H9 (cell line): ENCODE measurements around the gene ZFP28. TPM values are rescaled to one million over a fixed set of nuclear protein-coding genes. Genes with fewer than 3 reads are reported as not detected.

Experiments
- DNase-seq: peaks from one replicate; pipeline ENCODE4 v3.0.0-alpha.2; 2017
- H2AFZ ChIP-seq: one replicate; pipeline ENCODE4 v1.6.1; 2013; ENCODE audit warnings: mild to moderate bottlenecking, low read length, control low read depth, moderate library complexity
- H2AK5ac ChIP-seq: 2 replicates; pipeline ENCODE4 v1.6.1; 2013; ENCODE audit warnings: low read length, control low read depth, mixed read lengths; ENCODE audit not compliant: insufficient read length
- H2BK120ac ChIP-seq: one replicate; pipeline ENCODE4 v1.6.1; 2013; ENCODE audit warnings: low read depth, mild to moderate bottlenecking, low read length, control low read depth, inconsistent platforms; ENCODE audit not compliant: poor library complexity, severe bottlenecking
- H2BK12ac ChIP-seq: 2 replicates; pipeline ENCODE4 v1.6.1; 2013; ENCODE audit warnings: low read length, control low read depth, mixed read lengths, low read depth; ENCODE audit not compliant: insufficient read length
- H2BK15ac ChIP-seq: 2 replicates; pipeline ENCODE4 v1.6.1; 2013; ENCODE audit warnings: low read depth, low read length, control low read depth
- H2BK20ac ChIP-seq: one replicate; pipeline ENCODE4 v1.6.1; 2013; ENCODE audit warnings: low read depth, mild to moderate bottlenecking, low read length, control low read depth, inconsistent platforms; ENCODE audit not compliant: poor library complexity, severe bottlenecking
- H2BK5ac ChIP-seq: 2 replicates; pipeline ENCODE4 v1.6.1; 2013; ENCODE audit warnings: low read length, control low read depth, mixed read lengths; ENCODE audit not compliant: insufficient read length
- H3K14ac ChIP-seq: 2 replicates; pipeline ENCODE4 v1.6.1; 2013; ENCODE audit warnings: low read length, control low read depth; ENCODE audit not compliant: insufficient read depth
- H3K18ac ChIP-seq: 2 replicates; pipeline ENCODE4 v1.6.1; 2013; ENCODE audit warnings: low read depth, mild to moderate bottlenecking, mixed read lengths, low read length, control low read depth; ENCODE audit not compliant: insufficient read length
- H3K23ac ChIP-seq: 2 replicates; pipeline ENCODE4 v1.6.1; 2013; ENCODE audit warnings: low read length, control low read depth, mixed read lengths, low read depth; ENCODE audit not compliant: insufficient read length
- H3K23me2 ChIP-seq: 2 replicates; pipeline ENCODE4 v1.6.1; 2013; ENCODE audit warnings: low read depth, mild to moderate bottlenecking, mixed read lengths, low read length, control low read depth; ENCODE audit not compliant: insufficient read length, poor library complexity, severe bottlenecking
- H3K27ac ChIP-seq: 2 replicates; pipeline ENCODE4 v1.5.1; 2013; ENCODE audit warnings: low read length, control low read depth, mixed read lengths, low read depth; ENCODE audit not compliant: insufficient read length
- H3K27me3 ChIP-seq: 2 replicates; pipeline ENCODE4 v1.6.1; 2013; ENCODE audit warnings: low read length, control low read depth, inconsistent platforms; ENCODE audit not compliant: insufficient read depth
- H3K4ac ChIP-seq: 2 replicates; pipeline ENCODE4 v1.6.1; 2013; ENCODE audit warnings: low read depth, mild to moderate bottlenecking, control low read depth, inconsistent platforms, low read length, moderate library complexity
- H3K4me1 ChIP-seq: 2 replicates; pipeline ENCODE4 v1.6.1; 2013; ENCODE audit warnings: low read length, control low read depth, inconsistent platforms; ENCODE audit not compliant: insufficient read depth
- H3K4me2 ChIP-seq: 2 replicates; pipeline ENCODE4 v1.6.1; 2013; ENCODE audit warnings: low read length, control low read depth, mixed read lengths; ENCODE audit not compliant: insufficient read length, insufficient read depth
- H3K56ac ChIP-seq: 2 replicates; pipeline ENCODE4 v1.6.1; 2013; ENCODE audit warnings: low read depth, mild to moderate bottlenecking, mixed read lengths, low read length, control low read depth; ENCODE audit not compliant: insufficient read length
- H3K79me1 ChIP-seq: 2 replicates; pipeline ENCODE4 v1.6.1; 2013; ENCODE audit warnings: low read depth, mild to moderate bottlenecking, moderate library complexity, low read length, control low read depth, inconsistent platforms; ENCODE audit not compliant: insufficient read depth, poor library complexity, severe bottlenecking
- H3K79me2 ChIP-seq: 2 replicates; pipeline ENCODE4 v1.6.1; 2013; ENCODE audit warnings: low read length, control low read depth, inconsistent platforms; ENCODE audit not compliant: insufficient read depth
- H3K9ac ChIP-seq: 2 replicates; pipeline ENCODE4 v1.6.1; 2013; ENCODE audit warnings: low read length, control low read depth, mixed read lengths; ENCODE audit not compliant: insufficient read length; ENCODE audit errors: extremely low read depth
- H3K9me3 ChIP-seq: one replicate; pipeline ENCODE4 v1.6.1; 2013; ENCODE audit warnings: low read depth, low read length, inconsistent platforms; ENCODE audit not compliant: control insufficient read depth
- H3T11ph ChIP-seq: one replicate; pipeline ENCODE4 v1.6.1; 2013; ENCODE audit warnings: mild to moderate bottlenecking, low read length, control low read depth, inconsistent platforms
- H4K20me1 ChIP-seq: one replicate; pipeline ENCODE4 v1.6.1; 2013; ENCODE audit not compliant: control insufficient read depth, insufficient read length, insufficient read depth
- H4K5ac ChIP-seq: 2 replicates; pipeline ENCODE4 v1.6.1; 2013; ENCODE audit warnings: low read depth, mild to moderate bottlenecking, mixed read lengths, low read length, control low read depth; ENCODE audit not compliant: insufficient read length
- H4K8ac ChIP-seq: replicated peaks from 2 replicates; pipeline ENCODE4 v1.6.1; 2013; ENCODE audit warnings: low read length, control low read depth, mixed read lengths, low read depth; ENCODE audit not compliant: insufficient read length
- H4K91ac ChIP-seq: 2 replicates; pipeline ENCODE4 v1.6.1; 2013; ENCODE audit warnings: low read depth, mild to moderate bottlenecking, moderate library complexity, mixed read lengths, low read length, control low read depth; ENCODE audit not compliant: insufficient read length
- H3K27ac Mint-ChIP-seq, 3 experiments: 2 replicates in 2 of 3; 3 replicates in 1 of 3; pipeline ENCODE4 v1.8.0; 2020 to 2021; ENCODE audit warnings: mixed read lengths in 3 of 3, mild to moderate bottlenecking in 1 of 3, moderate library complexity in 1 of 3
- H3K27me3 Mint-ChIP-seq: 2 replicates; pipeline ENCODE4 v1.8.0; 2021; ENCODE audit warnings: low read depth, mild to moderate bottlenecking, moderate library complexity, mixed read lengths
- H3K36me3 Mint-ChIP-seq, 3 experiments: 2 replicates in 2 of 3; 3 replicates in 1 of 3; pipeline ENCODE4 v1.8.0; 2020 to 2021; ENCODE audit warnings: low read depth in 3 of 3, mixed read lengths in 3 of 3; ENCODE audit not compliant: insufficient read depth in 1 of 3
- H3K4me1 Mint-ChIP-seq, 2 experiments: 2 replicates each; pipeline ENCODE4 v1.8.0; 2020; ENCODE audit warnings: mixed read lengths in 2 of 2
- H3K4me3 Mint-ChIP-seq, 2 experiments: 2 replicates in 1 of 2; 3 replicates in 1 of 2; pipeline ENCODE4 v1.8.0; 2020 to 2021; ENCODE audit warnings: mild to moderate bottlenecking in 2 of 2, mixed read lengths in 2 of 2, moderate library complexity in 1 of 2
- H3K9me3 Mint-ChIP-seq, 2 experiments: 2 replicates in 1 of 2; 3 replicates in 1 of 2; pipeline ENCODE4 v1.8.0; 2020; ENCODE audit warnings: mild to moderate bottlenecking in 2 of 2, mixed read lengths in 2 of 2, moderate library complexity in 1 of 2
- CTCF ChIP-seq: fragments of 200-600 bp; sonication (generic); conservative IDR thresholded peaks from 3 replicates; pipeline ENCODE4 v1.8.0; 2021; ENCODE audit warnings: antibody characterized with exemption, mild to moderate bottlenecking
- WGBS: extraction: QIAGEN DNeasy Blood & Tissue Kit; methylation state at CpG from one replicate; pipeline ENCODE4 v1.1.7; 2013; ENCODE audit warnings: missing lambda C conversion rate, low lambda C conversion rate, mixed read lengths; ENCODE audit not compliant: insufficient read length; ENCODE audit errors: extremely low coverage; 5-methylcytosine and 5-hydroxymethylcytosine counted together
- total RNA-seq: library from RNA; stranded (reverse); gene quantifications from 2 replicates; pipeline ENCODE4 v1.2.1, GENCODE V29; 2021

The ZFP28 gene
- total RNA-seq, 1 experiment from 2014 or later: 3.8 TPM

- H3K4me3 Mint-ChIP-seq: no peak overlapping the region
- WGBS: no CpG with 5 or more reads among the region's 2 CpGs
- peaks cover 3% of the 10 kb centered on the region for H3K27me3 Mint-ChIP-seq
Measured at GRCh38 chr19:56562766-56563165, 24.0 kb downstream of the ZFP28 start.

More at GRCh38 chr19:56562766-56563165, 24.0 kb downstream of the ZFP28 start:
- no peak overlapping the region for H3K9ac ChIP-seq
- H3K36me3 Mint-ChIP-seq: peaks cover 8 to 37% (median 24%) of the 10 kb centered on the region in 3 experiments
- H2AK5ac ChIP-seq: no peak overlapping the region
- no peak overlapping the region for H3K27ac Mint-ChIP-seq
- H4K8ac ChIP-seq: no peak overlapping the region
- H3K27ac ChIP-seq: no peak overlapping the region
- H3K9me3 Mint-ChIP-seq: peaks cover 77 to 84% of the 10 kb centered on the region in 2 experiments
- H3K79me1 ChIP-seq: no peaks in the 10 kb centered on the region
- H2BK5ac ChIP-seq: no peak overlapping the region
- no peak overlapping the region for H3K4ac ChIP-seq
- no peak overlapping the region for H3K23ac ChIP-seq
- H3K23me2 ChIP-seq: no peaks in the 10 kb centered on the region
- H3K56ac ChIP-seq: no peak overlapping the region
- no peaks in the 10 kb centered on the region for H4K20me1 ChIP-seq
- no peak overlapping the region for H4K5ac ChIP-seq
- no peaks in the 10 kb centered on the region for H3K79me2 ChIP-seq
- H2AFZ ChIP-seq: no peak overlapping the region
- no peak for TF ChIP-seq CTCF
- H3K27me3 ChIP-seq: no peaks in the 10 kb centered on the region
- H3K4me2 ChIP-seq: no peak overlapping the region
- no peak overlapping the region for H2BK20ac ChIP-seq
- no peaks in the 10 kb centered on the region for H3K4me1 ChIP-seq
- no peak overlapping the region for H2BK15ac ChIP-seq
- H3K18ac ChIP-seq: no peak overlapping the region
- no peak overlapping the region for H3K14ac ChIP-seq
- no peak for DNase-seq
- peaks cover 38% of the 10 kb centered on the region for H3K9me3 ChIP-seq
- H3T11ph ChIP-seq: no peak overlapping the region
- no peak overlapping the region for H2BK120ac ChIP-seq
- no peak overlapping the region for H4K91ac ChIP-seq
- no peak overlapping the region for H2BK12ac ChIP-seq
- H3K4me1 Mint-ChIP-seq: peaks cover 3 to 5% of the 10 kb centered on the region in 2 experiments; a peak in 3 of 4 replicates
